T-cell (primary cell): Measurements from ENCODE around the gene HMX2. TPM values are rescaled to one million over a fixed set of nuclear protein-coding genes. Genes with fewer than 3 reads are reported as not detected.
"Not testable (repeated sequence)": the region's sequence is repeated elsewhere in the genome, so short reads cannot be mapped to it uniquely, and the experiment has no call there.

ENCODE experiments used
- ATAC-seq, 4 experiments: fragments of 200-7000 bp in 3 of 4; fragments of 150-1000 bp in 1 of 4; cut with Tn5 transposase; replicated peaks in 1 of 4; 1 replicate in 3 of 4; 2 replicates in 1 of 4; pipeline ENCODE4 v1.10.0; 2021; ENCODE audit warnings: moderate library complexity in 3 of 4, mild to moderate bottlenecking in 2 of 4, moderate number of reproducible peaks in 1 of 4
- CTCF ChIA-PET, 2 donors: fragments of 300-600 bp; sonication (Branson Sonifier 250); formaldehyde crosslinking; loops; one replicate each; lab custom pipeline; 2022; ENCODE audit warnings: antibody characterized with exemption in 2 of 2; lab: Charles Lee
- POLR2A ChIA-PET, 2 donors: fragments of 300-600 bp; sonication (Branson Sonifier 250); formaldehyde crosslinking; loops; one replicate each; lab custom pipeline; 2022; ENCODE audit warnings: antibody characterized with exemption in 2 of 2; lab: Charles Lee
- DNase-seq, 35 experiments: peaks; one replicate each; pipeline versions ENCODE4 v3.0.0 to v3.0.0-alpha.2; 2013 to 2023
- H3K27ac ChIP-seq: one replicate; pipeline ENCODE4 v1.5.1; 2013; ENCODE audit warnings: low read length
- H3K27me3 ChIP-seq, 2 experiments: replicated peaks in 1 of 2; 1 replicate in 1 of 2; 2 replicates in 1 of 2; pipeline versions ENCODE4 v1.6.1 to v1.7.0; 2013; ENCODE audit warnings: low read length in 1 of 2, mixed read lengths in 1 of 2; ENCODE audit not compliant: control insufficient read depth in 2 of 2, insufficient read depth in 2 of 2; ENCODE audit errors: extremely low read depth in 1 of 2
- H3K36me3 ChIP-seq, 2 donors: 1 replicate in 1 of 2; 2 replicates in 1 of 2; pipeline versions ENCODE4 v1.6.1 to v1.7.0; 2013; ENCODE audit warnings: low read length in 1 of 2; ENCODE audit not compliant: control insufficient read depth in 2 of 2, insufficient read depth in 1 of 2; ENCODE audit errors: extremely low read depth in 1 of 2
- H3K4me1 ChIP-seq, 2 experiments: 1 replicate in 1 of 2; 2 replicates in 1 of 2; pipeline versions ENCODE4 v1.6.1 to v1.7.0; 2013; ENCODE audit warnings: low read length in 2 of 2, mixed read lengths in 1 of 2; ENCODE audit not compliant: insufficient read depth in 2 of 2, control insufficient read depth in 1 of 2; ENCODE audit errors: extremely low read depth in 1 of 2
- H3K4me3 ChIP-seq, 2 donors: 1 replicate in 1 of 2; 2 replicates in 1 of 2; pipeline versions ENCODE4 v1.5.1 to v1.7.0; 2013; ENCODE audit warnings: mild to moderate bottlenecking in 2 of 2, low read length in 1 of 2, moderate library complexity in 1 of 2; ENCODE audit not compliant: control insufficient read depth in 1 of 2; ENCODE audit errors: extremely low read depth in 1 of 2
- H3K9me3 ChIP-seq: 2 replicates; pipeline ENCODE4 v1.7.0; 2013
- H3K27ac Mint-ChIP-seq, 2 donors: one replicate each; pipeline ENCODE4 v1.8.0; 2020 to 2021; ENCODE audit warnings: mild to moderate bottlenecking in 2 of 2, mixed read lengths in 2 of 2
- H3K27me3 Mint-ChIP-seq, 2 donors: one replicate each; pipeline ENCODE4 v1.8.0; 2021 to 2022; ENCODE audit warnings: mixed read lengths in 2 of 2
- H3K36me3 Mint-ChIP-seq: one replicate; pipeline ENCODE4 v1.8.0; 2021; ENCODE audit warnings: mixed read lengths
- H3K4me1 Mint-ChIP-seq, 3 donors: one replicate each; pipeline ENCODE4 v1.8.0; 2020 to 2022; ENCODE audit warnings: mixed read lengths in 3 of 3, mild to moderate bottlenecking in 1 of 3
- H3K4me3 Mint-ChIP-seq, 3 donors: one replicate each; pipeline ENCODE4 v1.8.0; 2020 to 2022; ENCODE audit warnings: mild to moderate bottlenecking in 3 of 3, mixed read lengths in 3 of 3, moderate library complexity in 3 of 3
- H3K9me3 Mint-ChIP-seq, 3 donors: one replicate each; pipeline ENCODE4 v1.8.0; 2020 to 2022; ENCODE audit warnings: mixed read lengths in 3 of 3
- WGBS: methylation state at CpG from one replicate; pipeline ENCODE4 v1.1.5; 2013; ENCODE audit warnings: missing lambda C conversion rate; ENCODE audit not compliant: insufficient coverage; 5-methylcytosine and 5-hydroxymethylcytosine counted together
- total RNA-seq, 35 experiments: library from RNA in 6 of 35; stranded (reverse) in 6 of 35; fragments of 120-200 nt in 1 of 35; gene quantifications; one replicate each; pipeline versions ENCODE4 v1.2.1 to v1.2.4 and lab custom pipeline; 2013 to 2026

The HMX2 gene
- total RNA-seq, 5 donors from 2014 or later (not counting 1 experiment from before 2014, with no cell fraction given) = not detected

DNA sequence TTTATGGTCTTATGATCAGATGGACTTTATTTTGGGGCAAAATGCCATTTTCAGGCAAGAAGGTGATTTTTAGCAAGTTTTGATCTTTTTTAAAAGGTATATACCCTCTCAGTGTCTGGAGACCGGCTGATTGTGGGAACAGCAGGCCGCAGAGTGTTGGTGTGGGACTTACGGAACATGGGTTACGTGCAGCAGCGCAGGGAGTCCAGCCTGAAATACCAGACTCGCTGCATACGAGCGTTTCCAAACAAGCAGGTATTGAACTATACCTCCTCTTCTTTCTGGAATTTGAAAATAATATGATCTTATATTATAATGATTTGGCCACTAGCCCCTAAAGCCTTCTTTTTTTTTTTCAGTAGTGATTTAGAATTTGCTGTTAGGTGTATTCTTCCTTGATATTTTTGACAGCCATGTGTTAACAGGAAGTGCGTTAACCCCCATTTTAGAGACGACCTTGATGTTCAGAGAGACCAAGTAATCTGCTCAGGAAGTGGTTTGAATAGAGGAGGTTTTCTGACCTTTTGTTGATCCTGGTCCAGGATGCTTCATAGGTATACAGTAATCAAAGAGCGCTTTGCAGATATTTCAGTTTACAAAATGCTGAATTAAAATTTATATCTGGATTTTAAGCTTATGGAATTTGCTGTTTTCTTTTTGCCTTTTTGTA, 12.5 kb downstream of the HMX2 start:
- Mint-ChIP-seq H3K36me3 (peaks cover 55% of the 10 kb centered on the region), H3K4me3 (peak overlapping the region; percentile 37 to 51 (median 45)), H3K9me3 (no peaks in the 10 kb centered on the region), H3K4me1 (peaks cover 66 to 78% (median 72%) of the 10 kb centered on the region in 3 donors), H3K27ac (peak overlapping the region; percentile 68 to 85), H3K27me3 (no peaks in the 10 kb centered on the region)
- H3K4me3 ChIP-seq = peak overlapping the region in 1 of 2 donors; percentile 38
- WGBS = 7% methylated on average over 3 of the region's 11 CpGs
- DNase-seq = peak in 4 of 35 experiments; percentile 25 to 69 (median 30)
- H3K4me1 ChIP-seq = peaks cover 12 to 42% of the 10 kb centered on the region in 2 experiments
- H3K27me3 ChIP-seq = no peaks in the 10 kb centered on the region
- ChIA-PET POLR2A (interaction anchor here in 1 of 2 donors (0.6 kb wide), 1 partner anchor 1223 kb away, joined by 9 read pairs; no protein-coding TSS in a partner anchor), CTCF (interaction anchor here in 1 of 2 donors (0.7 kb wide), 1 partner anchor 30 kb away, joined by 5 read pairs; no protein-coding TSS in a partner anchor)
- H3K36me3 ChIP-seq = peaks cover 0 to 60% of the 10 kb centered on the region in 2 donors
- peak overlapping the region; percentile 58 for H3K27ac ChIP-seq
- ATAC-seq = peak; percentile 91 to 100 (median 99)
- H3K9me3 ChIP-seq = no peaks in the 10 kb centered on the region

DNA sequence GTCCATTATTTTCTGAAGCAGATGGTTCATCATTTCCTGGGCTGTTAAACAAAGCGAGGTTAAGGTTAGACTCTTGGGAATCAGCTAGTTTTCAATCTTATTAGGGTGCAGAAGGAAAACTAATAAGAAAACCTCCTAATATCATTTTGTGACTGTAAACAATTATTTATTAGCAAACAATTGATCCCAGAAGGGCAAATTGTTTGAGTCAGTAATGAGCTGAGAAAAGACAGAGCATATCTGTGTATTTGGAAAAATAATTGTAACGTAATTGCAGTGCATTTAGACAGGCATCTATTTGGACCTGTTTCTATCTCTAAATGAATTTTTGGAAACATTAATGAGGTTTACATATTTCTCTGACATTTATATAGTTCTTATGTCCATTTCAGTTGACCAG, 16.4 kb downstream of the HMX2 start:
- H3K27me3 ChIP-seq = no peaks in the 10 kb centered on the region
- peaks cover 7 to 27% of the 10 kb centered on the region in 2 experiments for H3K4me1 ChIP-seq
- POLR2A ChIA-PET = no interaction called here
- no peak overlapping the region for H3K4me3 ChIP-seq
- Mint-ChIP-seq H3K4me3 (no peak overlapping the region), H3K4me1 (peaks cover 31 to 51% (median 44%) of the 10 kb centered on the region in 3 donors), H3K27ac (no peak overlapping the region), H3K36me3 (peaks cover 55% of the 10 kb centered on the region), H3K9me3 (no peaks in the 10 kb centered on the region), H3K27me3 (no peaks in the 10 kb centered on the region)
- H3K36me3 ChIP-seq = peaks cover 0 to 72% of the 10 kb centered on the region in 2 donors
- no CpG with 5 or more reads among the region's 2 CpGs for WGBS
- CTCF ChIA-PET = no interaction called here
- no peaks in the 10 kb centered on the region for H3K9me3 ChIP-seq
- DNase-seq (no peak), ATAC-seq (no peak)
- H3K27ac ChIP-seq = no peak overlapping the region

GRCh38 chr10:123165445-123166072, 17.6 kb downstream of the HMX2 start:
- ATAC-seq (no peak), DNase-seq (no peak)
- POLR2A ChIA-PET = interaction anchor here in 1 of 2 donors (0.6 kb wide), 1 partner anchor 9 kb away, joined by 3 read pairs; no protein-coding TSS in a partner anchor
- Mint-ChIP-seq H3K4me3 (no peak overlapping the region), H3K9me3 (no peaks in the 10 kb centered on the region), H3K4me1 (peaks cover 20 to 39% (median 33%) of the 10 kb centered on the region in 3 donors), H3K27ac (no peak overlapping the region), H3K36me3 (peaks cover 62% of the 10 kb centered on the region), H3K27me3 (no peaks in the 10 kb centered on the region)
- Histone ChIP-seq H3K9me3 (no peaks in the 10 kb centered on the region), H3K4me3 (no peak overlapping the region), H3K27me3 (no peaks in the 10 kb centered on the region), H3K36me3 (peaks cover 0 to 76% of the 10 kb centered on the region in 2 donors), H3K27ac (no peak overlapping the region), H3K4me1 (peaks cover 4 to 15% of the 10 kb centered on the region in 2 experiments)
- no CpG with 5 or more reads among the region's 4 CpGs for WGBS
- CTCF ChIA-PET = no interaction called here

- Mint-ChIP-seq H3K27ac (no peak overlapping the region), H3K4me1 (peaks cover 9 to 30% (median 27%) of the 10 kb centered on the region in 3 donors), H3K4me3 (no peak overlapping the region), H3K27me3 (no peaks in the 10 kb centered on the region), H3K36me3 (peaks cover 62% of the 10 kb centered on the region), H3K9me3 (no peaks in the 10 kb centered on the region)
- H3K4me1 ChIP-seq = peaks cover 0 to 5% of the 10 kb centered on the region in 2 experiments
- H3K4me3 ChIP-seq = no peak overlapping the region
- H3K9me3 ChIP-seq = no peaks in the 10 kb centered on the region
- no peak overlapping the region for H3K27ac ChIP-seq
- WGBS = 94% methylated on average over 2 of the region's 2 CpGs
- DNase-seq = no peak
- no peaks in the 10 kb centered on the region for H3K27me3 ChIP-seq
- CTCF ChIA-PET = no interaction called here
- POLR2A ChIA-PET = no interaction called here
- peaks cover 0 to 71% of the 10 kb centered on the region in 2 donors for H3K36me3 ChIP-seq
- ATAC-seq = no peak
Observed at GRCh38 chr10:123166618-123167017, 18.7 kb downstream of the HMX2 start.

GRCh38 chr10:123170961-123171360, 23.0 kb downstream of the HMX2 start:
- no peaks in the 10 kb centered on the region for H3K4me1 ChIP-seq
- Mint-ChIP-seq H3K4me1 (peaks cover 12 to 19% (median 18%) of the 10 kb centered on the region in 3 donors), H3K4me3 (no peak overlapping the region), H3K27me3 (no peaks in the 10 kb centered on the region), H3K9me3 (no peaks in the 10 kb centered on the region), H3K27ac (no peak overlapping the region), H3K36me3 (peaks cover 65% of the 10 kb centered on the region)
- no peak overlapping the region for H3K4me3 ChIP-seq
- no peak for DNase-seq
- ATAC-seq = no peak
- H3K27ac ChIP-seq = no peak overlapping the region
- ChIA-PET CTCF (no interaction called here), POLR2A (interaction anchor here in 1 of 2 donors (0.6 kb wide), 1 partner anchor 72 kb away, joined by 4 read pairs; no protein-coding TSS in a partner anchor)
- no peaks in the 10 kb centered on the region for H3K27me3 ChIP-seq
- H3K9me3 ChIP-seq = no peaks in the 10 kb centered on the region
- WGBS = no CpG with 5 or more reads among the region's 4 CpGs
- H3K36me3 ChIP-seq = peaks cover 0 to 36% of the 10 kb centered on the region in 2 donors

- H3K9me3 ChIP-seq, H3K4me3 Mint-ChIP-seq, DNase-seq, H3K27ac Mint-ChIP-seq, H3K27me3 Mint-ChIP-seq, H3K4me1 ChIP-seq, H3K9me3 Mint-ChIP-seq, CTCF ChIA-PET, H3K27ac ChIP-seq, ATAC-seq, H3K4me3 ChIP-seq, H3K27me3 ChIP-seq: not testable (repeated sequence)
- peaks cover 67% of the 10 kb centered on the region for H3K36me3 Mint-ChIP-seq
- peaks cover 0 to 36% of the 10 kb centered on the region in 2 donors for H3K36me3 ChIP-seq
- POLR2A ChIA-PET = interaction anchor here in 1 of 2 donors (0.6 kb wide), 1 partner anchor 72 kb away, joined by 4 read pairs; no protein-coding TSS in a partner anchor
- H3K4me1 Mint-ChIP-seq = peaks cover 12 to 16% (median 15%) of the 10 kb centered on the region in 3 donors
- 97% methylated on average over 8 of the region's 10 CpGs for WGBS
Observed at GRCh38 chr10:123171616-123172015, 23.7 kb downstream of the HMX2 start.
